HS-5 (cell line): Measurements from ENCODE around the gene UVRAG.
"Not testable (repeated sequence)": the region's sequence is repeated elsewhere in the genome, so short reads cannot be mapped to it uniquely, and the experiment has no call there.

Experiments
- DNase-seq: peaks from one replicate; pipeline ENCODE4 v3.0.0-alpha.2; 2012; ENCODE audit warnings: low read depth

The UVRAG gene

GRCh38 chr11:75966537-75967287 is 151.7 kb downstream of the UVRAG start:
- DNase-seq = peak; percentile 92

GRCh38 chr11:75968021-75968625 is 153.1 kb downstream of the UVRAG start:
- DNase-seq = peak; percentile 67

DNA sequence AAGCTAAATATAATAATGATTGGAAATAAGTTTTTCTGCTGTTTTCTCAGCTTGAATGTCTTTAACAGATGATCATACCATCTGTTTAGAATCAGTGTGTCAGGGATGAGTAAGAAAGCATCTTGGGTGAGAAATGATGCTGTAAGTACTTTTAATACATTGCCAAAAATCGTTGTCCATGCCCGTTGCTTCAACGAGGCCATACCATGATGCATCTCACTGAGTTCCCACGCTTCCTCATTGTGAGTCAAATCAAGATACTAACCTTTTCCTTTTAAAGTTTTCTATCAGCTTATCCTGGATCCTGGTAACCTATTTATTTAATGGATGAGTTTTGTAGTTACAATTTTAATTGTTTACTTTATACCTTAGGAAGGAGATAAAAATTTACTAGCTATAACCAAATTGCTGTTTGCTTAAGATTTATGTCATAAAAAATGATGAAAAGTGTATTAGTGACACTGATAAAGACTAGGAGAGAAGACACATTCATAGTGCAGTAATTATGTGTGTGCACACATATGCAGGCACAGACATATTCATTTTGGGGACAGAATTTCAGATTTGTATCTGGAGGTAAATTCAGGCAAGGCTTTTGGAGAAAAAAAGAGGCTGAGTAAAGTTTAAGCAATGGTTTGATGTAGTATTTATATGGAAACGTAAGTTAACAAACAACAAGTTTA is 154.8 kb downstream of the UVRAG start:
- DNase-seq = peak; percentile 92

DNA sequence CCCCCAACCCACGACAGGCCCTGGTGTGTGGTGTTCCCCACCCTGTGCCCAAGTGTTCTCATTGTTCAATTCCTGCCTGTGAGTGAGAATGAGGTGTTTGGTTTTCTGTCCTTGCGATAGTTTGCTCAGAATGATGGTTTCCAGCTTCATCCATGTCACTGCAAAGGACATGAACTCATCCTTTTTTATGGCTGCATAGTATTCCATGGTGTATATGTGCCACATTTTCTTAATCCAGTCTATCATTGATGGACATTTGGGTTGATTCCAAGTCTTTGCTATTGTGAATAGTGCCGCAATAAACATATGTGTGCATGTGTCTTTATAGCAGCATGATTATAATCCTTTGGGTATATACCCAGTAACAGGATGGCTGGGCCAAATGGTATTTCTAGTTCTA is 158.7 kb downstream of the UVRAG start:
- DNase-seq = not testable (repeated sequence)

- not testable (repeated sequence) for DNase-seq
Measured at GRCh38 chr11:75979075-75979474, 164.1 kb downstream of the UVRAG start.

DNA sequence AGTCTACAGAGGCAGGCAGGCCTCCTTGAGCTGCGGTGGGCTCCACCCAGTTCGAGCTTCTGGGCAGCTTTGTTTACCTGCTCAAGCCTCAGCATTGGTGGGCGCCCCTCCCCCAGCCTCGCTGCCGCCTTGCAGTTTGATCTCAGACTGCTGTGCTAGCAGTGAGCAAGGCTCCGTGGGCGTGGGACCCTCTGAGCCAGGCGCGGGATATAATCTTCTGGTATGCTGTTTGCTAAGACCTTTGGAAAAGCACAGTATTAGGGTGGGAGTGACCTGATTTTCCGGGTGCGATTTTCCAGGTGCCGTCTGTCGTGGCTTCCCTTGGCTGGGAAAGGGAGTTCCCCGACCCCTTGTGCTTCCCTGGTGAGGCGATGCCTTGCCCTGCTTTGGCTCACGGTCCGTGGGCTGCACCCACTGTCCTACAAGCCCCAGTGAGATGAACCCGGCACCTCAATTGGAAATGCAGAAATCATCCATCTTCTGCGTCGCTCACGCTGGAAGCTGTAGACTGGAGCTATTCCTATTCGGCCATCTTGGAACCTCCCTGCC is 164.5 kb downstream of the UVRAG start:
- not testable (repeated sequence) for DNase-seq

DNA sequence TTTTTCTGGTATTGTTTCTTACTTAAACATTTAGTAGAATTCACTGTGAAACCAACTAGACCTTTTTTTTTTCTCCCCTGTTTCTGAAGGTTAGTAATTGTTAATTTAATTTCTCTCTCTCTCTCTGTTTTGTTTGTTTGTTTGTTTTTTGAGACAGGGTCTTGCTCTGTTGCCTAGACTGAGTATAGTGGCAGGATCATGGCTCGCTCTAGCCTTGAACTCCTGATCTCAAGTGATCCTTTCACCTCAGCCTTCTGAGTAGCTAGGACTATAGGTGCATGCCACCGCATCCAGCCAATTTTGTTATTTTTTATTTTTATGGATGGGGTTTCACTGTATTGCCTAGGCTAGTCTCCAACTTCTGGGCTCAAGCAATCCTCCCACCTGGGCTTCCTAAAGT is 165.0 kb downstream of the UVRAG start:
- no peak for DNase-seq

GRCh38 chr11:75981546-75981945 is 166.5 kb downstream of the UVRAG start:
- DNase-seq = no peak

DNA sequence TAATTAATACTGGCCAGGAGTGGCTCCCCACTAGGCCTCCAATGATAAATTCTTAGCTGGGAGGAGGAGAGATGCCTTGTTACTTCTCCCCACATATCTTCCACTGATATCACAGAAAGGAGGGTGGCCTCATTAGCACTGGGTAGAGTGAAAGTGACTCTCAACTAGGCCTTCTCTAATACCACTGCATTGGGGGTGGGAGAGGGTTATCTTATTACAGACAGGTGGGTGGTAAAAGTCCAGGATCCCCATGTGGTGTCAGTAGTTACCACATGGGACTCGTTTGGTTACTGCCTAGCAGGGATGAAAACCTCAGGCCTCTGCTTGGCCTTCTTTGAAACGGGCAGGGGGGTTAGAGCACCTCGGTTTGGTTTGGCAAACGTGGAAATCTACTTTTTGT is 167.3 kb downstream of the UVRAG start:
- DNase-seq = no peak

- DNase-seq = no peak
Measured at GRCh38 chr11:75986966-75987365, 172.0 kb downstream of the UVRAG start.

GRCh38 chr11:75993126-75993525 is 178.1 kb downstream of the UVRAG start:
- no peak for DNase-seq

GRCh38 chr11:75994616-75995015 is 179.6 kb downstream of the UVRAG start:
- DNase-seq = no peak

- DNase-seq = no peak
Measured at GRCh38 chr11:75996523-75997442, 181.8 kb downstream of the UVRAG start.

DNA sequence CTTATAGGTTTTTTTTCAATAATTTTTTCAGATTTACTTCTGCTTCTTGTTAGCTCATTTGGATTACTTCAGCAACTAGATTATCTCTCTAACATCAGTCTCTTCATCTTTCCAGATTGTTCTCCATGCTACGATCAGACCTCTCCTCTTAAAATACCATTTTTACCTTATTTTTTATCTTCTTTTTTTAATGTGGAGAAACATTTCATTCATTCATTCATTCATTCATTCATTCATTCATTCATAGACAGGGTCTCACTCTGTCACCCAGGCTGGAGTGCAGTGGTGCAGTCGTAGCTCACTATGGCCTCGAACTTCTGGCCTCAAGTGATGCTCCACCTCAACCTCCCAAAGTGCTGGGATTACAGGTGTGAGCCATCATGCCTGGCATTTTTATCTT is 189.4 kb downstream of the UVRAG start:
- DNase-seq = no peak

DNA sequence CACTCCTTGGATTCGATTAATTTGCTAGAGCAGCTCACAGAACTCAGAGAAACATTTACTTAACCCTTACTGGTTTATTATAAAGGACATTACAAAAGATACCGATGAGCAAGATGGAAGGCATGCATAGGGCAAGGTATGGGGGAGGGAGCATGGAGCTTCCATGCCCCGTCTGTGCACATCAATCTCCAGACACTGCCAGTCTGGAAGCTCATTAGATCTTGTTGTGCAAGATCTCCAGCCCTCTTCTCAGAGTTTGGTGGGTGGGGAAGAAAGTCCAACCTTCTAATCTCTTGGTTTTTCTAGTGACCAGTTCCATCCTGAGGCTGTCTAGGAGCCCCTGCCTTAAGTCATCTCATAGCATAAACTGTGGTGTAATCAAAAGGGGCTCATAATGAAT is 190.7 kb downstream of the UVRAG start:
- DNase-seq = peak; percentile 47

- DNase-seq = no peak
Measured at GRCh38 chr11:76007166-76007565, 192.2 kb downstream of the UVRAG start.

GRCh38 chr11:76008474-76008873 is 193.5 kb downstream of the UVRAG start:
- peak; percentile 64 for DNase-seq

DNA sequence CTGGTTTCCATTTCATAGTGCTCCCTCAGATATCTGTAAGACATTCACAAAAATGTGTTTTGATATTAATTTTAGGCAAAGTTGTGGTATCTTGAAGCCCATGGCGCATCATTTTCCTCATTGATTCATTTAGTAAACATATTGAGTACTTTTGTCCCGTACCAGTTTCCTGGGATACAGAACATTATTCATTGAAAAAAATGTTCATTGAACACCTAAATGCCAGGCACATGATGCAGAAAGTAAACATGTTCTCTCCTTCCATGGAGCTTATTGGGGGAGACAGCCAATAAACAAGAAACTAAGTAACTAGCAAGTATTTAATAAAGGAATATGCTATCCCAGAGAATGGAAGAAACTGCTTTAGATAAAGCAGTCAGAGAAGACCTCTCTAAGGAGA is 195.0 kb downstream of the UVRAG start:
- no peak for DNase-seq

DNA sequence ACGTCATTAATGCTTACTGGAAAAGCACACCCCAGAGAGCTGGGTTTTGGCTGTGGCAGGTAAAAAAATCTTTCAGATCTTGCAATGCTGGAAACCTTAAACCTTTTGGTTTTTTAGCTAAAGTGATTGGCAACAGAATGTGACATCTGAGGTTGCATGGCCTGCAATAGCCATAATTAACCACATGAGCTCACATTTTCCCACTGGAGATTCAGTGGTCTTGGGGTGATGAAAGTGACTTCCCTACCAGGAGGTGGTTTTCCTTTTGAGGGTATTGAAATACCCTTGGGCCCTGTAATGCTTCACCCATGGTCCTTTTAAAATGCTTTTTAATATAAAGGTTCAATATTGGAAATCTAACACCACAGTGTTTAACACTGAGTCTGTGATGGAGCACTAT is 198.5 kb downstream of the UVRAG start:
- DNase-seq = no peak

GRCh38 chr11:76023236-76024068 is 208.4 kb downstream of the UVRAG start:
- DNase-seq = no peak

DNA sequence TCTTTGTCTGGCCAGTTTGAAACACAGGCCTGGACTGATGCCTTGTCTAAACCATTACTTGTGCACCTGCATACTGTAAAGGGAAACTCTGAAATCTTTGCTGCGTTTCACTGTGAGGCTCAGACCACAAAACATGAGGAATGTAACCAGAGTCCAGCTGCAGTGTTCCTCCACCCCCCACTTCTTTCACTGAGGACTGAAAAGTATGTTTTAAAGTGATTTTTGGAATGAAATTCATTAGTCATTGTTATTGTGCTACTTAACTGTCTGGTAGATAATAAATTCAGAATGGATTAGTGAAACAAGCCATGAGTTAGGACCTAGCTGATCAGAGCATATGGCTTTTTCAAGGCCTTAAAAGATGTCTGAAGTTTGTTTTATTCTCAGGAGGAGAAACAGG is 210.1 kb downstream of the UVRAG start:
- DNase-seq = peak; percentile 41
